ENCODE results near the gene PHKB. TPM values are rescaled to one million over a fixed set of nuclear protein-coding genes. Genes with fewer than 3 reads are reported as not detected.
"Not testable (repeated sequence)": the region's sequence is repeated elsewhere in the genome, so short reads cannot be mapped to it uniquely, and the experiment has no call there.

Gene PHKB
- polyA plus RNA-seq, 10 donors: 49.6 to 64.7 (median 55.2) TPM

- no peak for DNase-seq
These were observed 211.3 kb downstream of the PHKB start for GRCh38 chr16:47672475-47672874.

DNA sequence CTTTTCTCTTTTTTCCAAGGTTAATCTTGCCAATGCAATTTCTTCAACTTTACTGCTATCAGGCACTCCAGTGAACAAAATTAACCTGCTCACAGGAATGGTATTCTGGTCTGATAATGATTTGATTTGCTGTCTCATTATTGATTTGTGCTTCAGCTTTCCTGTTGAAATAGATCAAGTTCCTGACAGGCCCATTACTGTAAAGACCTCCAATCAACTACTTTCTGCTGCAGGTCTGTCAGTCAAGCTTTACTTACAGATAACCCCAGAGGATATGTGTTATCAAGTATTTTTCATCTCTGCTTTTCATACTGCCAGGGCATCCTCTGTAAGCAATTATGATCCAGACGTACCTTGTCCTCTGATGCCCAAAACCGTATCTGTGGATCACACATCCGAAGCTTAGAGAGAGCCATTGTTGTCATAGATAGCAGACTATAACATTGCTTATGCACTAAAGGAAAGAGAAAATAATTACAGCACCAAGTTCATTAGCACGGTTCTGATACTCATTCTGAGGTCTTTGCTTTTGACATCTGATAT, 215.6 kb downstream of the PHKB start:
- DNase-seq: no peak

DNA sequence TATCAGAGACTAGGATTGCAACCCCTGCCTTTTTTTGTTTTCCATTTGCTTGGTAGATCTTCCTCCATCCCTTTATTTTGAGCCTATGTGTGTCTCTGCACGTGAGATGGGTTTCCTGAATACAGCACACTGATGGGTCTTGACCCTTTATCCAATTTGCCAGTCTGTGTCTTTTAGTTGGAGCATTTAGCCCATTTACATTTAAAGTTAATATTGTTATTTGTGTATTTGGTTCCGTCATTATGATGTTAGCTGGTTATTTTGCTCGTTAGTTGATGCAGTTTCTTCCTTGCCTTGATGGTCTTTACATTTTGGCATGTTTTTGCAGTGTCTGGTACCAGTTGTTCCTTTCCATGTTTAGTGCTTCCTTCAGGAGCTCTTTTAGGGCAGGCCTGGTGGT, 220.4 kb downstream of the PHKB start:
- DNase-seq: not testable (repeated sequence)

DNA sequence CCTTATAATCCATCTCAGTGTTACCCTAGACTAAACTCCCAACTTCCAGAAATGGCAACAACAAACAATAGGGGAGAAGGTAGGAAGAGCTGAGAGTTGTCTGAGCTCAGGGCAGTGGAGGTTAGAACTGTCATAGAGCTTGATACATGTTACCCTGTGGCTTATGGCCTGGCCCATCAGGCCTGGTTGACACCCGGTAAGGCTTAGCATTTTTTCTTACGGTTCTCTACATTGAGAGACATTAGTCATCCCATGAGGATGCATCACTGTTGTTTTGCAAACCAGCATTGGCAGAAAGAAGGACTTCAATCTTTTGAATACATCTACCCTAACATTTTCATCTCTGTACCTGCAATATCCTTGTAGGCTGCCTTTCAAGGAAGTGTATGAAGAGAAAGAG, 226.6 kb downstream of the PHKB start:
- no peak for DNase-seq

GRCh38 chr16:47693226-47693625, 232.1 kb downstream of the PHKB start:
- DNase-seq: no peak

GRCh38 chr16:47694543-47694942, 233.4 kb downstream of the PHKB start:
- no peak for DNase-seq

GRCh38 chr16:47695756-47696155, 234.6 kb downstream of the PHKB start:
- no peak for DNase-seq

- DNase-seq: no peak
These were observed 236.7 kb downstream of the PHKB start for GRCh38 chr16:47697826-47698225.

DNA sequence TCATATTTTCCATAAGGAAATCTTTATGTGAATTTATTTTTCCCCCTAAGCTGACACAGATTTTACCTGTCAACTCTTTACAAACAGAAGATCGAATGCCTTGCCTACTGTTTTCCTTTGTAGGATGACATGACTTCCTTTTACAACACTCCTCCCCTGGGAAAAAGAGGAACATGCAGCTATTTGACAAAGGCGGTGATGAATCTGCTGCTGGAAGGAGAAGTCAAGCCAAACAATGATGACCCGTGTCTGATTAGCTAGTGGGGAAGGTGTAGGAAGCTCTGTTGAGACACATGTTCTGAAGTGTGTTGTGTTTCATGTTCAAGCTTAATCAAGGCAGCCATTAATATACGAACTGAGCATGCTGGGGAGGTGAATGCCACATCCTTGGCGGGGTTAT, 238.0 kb downstream of the PHKB start:
- peak in 1 of 3 donors; percentile 4 for DNase-seq

- DNase-seq: no peak
These were observed 239.9 kb downstream of the PHKB start for GRCh38 chr16:47700857-47701587.

GRCh38 chr16:47705266-47705665, 244.1 kb downstream of the PHKB start:
- no peak for DNase-seq

DNA sequence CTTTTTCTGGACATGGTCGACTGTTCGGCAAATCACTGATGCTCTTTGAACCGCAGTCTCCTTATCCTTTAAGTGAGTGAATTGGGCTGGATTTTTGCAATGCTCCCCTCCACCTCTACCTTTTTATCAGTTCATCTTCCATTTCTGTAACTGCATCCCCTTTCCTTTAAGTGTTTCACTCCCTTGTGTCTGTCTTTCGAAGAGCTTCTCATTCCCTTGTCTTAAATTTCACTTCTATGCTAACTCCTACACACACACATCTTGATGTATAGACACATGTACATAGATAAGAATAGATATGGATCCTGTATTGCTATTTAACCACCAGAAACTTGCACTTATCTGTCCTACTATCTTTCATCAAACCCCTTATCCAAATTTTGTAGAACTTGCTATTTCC, 250.7 kb downstream of the PHKB start:
- no peak for DNase-seq

GRCh38 chr16:47712276-47713224, 251.4 kb downstream of the PHKB start:
- DNase-seq: no peak

DNA sequence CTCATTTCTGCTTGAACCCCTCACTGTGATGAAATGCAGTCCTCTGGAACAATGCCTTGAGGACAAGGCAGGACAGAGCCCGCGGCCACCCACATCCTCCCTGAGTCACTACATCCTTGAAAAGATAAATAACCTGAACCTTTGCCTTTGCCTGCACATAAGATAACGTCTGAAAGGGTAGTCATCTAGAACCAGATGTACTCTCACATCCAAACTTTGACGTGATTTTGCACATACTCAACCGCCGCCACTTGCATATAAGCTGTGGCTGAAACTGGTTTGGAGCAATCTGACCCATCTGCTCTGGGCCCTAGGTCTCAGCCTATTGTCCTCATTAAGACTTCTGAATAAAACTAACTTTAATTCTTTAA, 252.1 kb downstream of the PHKB start:
- DNase-seq: peak in 1 of 3 donors; percentile 19

DNA sequence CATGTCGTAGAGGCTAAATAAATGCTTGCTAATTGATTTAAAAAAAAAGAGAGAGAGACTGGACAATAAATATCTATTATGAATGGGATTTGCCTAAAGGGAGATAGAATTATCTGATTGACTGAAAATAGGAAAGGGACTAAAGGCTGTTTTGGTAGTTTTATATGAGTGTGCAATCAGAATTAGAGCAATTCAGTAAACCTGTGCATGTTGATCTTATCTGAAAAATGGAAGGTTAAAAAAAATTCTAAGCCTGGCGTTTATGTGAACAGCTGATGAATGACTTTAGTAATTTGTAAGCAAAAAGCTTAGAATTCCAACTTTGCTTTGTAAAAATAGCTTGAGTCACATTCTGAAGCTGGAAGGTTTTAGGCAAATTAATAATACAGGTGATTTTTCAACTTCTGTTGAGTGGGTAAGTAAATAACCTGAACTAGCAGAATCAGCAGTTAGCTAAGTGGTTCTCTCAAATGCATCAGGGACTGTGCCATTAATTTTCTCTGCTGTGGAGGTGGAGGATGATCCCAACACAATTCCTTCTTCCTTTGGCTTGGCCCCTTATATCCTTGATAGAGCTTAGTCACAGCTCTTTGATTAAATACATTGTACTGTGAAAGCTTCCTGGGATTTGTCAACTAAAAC, 254.4 kb downstream of the PHKB start:
- no peak for DNase-seq

GRCh38 chr16:47716571-47716970, 255.4 kb downstream of the PHKB start:
- DNase-seq: no peak

GRCh38 chr16:47719713-47720112, 258.6 kb downstream of the PHKB start:
- no peak for DNase-seq

DNA sequence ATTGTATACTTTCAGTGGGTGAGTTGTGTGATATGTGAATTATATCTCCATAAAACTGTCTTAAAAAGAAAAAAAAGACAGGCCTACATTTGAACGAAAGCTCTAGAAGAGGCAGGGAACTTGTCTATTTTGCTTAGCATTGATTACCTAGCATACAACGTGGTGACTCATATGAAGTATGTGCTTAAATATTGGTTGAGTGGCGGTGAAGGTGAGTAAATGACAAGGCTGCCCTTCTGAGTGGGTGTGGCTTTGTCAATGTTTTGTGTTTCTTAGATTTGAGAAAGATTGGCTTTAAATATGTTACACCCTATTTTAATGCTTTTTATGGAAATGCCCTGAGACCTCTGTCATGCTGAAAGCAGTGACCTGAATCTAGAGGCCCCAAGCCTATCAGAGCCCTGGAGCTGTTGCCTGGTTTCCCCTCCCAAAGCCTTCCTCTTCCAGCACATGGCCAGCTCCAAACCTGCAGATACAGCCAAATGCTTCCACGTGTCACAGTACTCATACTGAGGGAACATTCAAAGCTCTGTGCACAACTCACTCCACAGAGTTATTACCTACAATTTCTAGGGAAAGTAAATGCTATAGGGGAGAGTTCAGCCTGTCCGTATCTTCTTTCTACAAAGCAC, 260.0 kb downstream of the PHKB start:
- no peak for DNase-seq

DNA sequence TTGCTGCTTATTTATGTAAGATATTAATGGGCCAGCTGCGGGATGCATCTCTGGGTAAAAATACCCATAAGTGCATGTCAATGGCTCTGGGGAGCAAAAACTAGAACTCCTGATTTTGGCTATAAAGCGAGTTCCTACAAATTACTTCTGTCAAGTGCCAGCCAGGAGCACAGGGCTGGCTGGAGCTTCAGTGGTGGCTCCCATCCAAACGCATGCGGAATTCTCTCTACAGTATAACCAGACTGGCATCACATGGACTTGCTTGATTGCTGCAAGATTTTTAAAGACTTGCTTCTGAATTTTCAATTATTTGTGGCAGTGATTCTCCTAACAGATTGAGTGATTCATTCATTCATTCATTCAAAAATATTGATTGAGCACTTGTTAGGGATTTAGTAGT, 260.9 kb downstream of the PHKB start:
- DNase-seq: no peak

DNA sequence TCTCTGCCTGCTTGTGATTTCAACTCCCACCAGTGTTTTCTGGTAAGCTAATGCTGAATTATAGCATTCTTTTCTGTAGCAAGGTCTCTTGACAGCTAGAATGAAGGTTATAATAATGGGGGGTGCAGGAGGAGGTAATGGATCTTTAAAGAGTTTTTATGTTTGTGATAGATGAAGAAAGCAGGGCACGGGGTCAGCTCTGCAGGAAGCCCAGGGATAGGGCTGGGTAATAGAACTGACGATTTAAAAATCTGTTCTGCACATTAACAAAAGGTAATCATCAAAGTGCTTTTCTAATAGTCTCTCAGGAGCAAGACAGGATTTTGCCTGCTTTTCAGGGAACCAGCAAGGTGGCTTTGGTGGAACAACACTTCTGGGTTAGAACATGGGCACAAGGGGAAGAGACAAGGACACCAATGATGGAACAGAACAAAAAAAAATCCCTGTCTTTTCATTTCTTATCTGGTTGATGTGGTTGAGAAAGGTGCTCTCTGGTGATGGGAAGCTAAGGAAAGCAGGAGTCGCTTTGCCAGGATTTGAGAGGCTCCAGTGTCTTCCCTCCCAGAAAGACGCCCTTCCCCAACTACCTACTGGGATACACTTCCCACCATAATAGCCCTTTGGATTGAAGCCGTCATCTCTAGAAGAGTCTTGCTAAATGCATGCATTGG, 263.1 kb downstream of the PHKB start:
- DNase-seq: no peak

DNA sequence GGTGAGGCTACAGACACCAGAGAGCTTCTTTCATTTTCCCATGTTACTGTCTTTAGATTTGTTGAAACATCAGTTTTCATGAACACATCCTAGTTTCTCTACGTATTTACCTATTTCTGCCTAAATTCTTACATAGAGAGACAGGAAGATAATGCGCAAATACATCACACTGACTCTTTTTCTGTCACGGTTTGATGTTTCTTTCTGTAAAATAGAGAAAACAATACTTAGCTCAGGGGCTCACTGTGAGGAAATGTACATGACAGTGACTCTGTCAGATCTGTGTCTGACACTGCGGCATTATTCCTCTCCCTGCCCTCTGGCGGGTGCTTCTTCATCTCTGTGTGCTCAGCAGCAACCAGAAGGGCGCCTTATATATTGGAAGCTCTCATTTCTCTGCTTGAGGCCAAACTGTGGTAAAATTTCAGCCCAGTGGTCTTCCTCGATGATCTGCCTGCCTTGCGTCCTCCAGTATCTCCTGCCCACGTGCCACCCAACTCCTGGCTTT, 264.1 kb downstream of the PHKB start:
- DNase-seq: no peak
